ENCODE measurements around the gene KIRREL3. TPM values are rescaled to one million over a fixed set of nuclear protein-coding genes. Genes with fewer than 3 reads are reported as not detected.

The KIRREL3 gene
- polyA plus RNA-seq, 2 of the 4 experiments (the other 2 are of a cell fraction), result 3.0 to 11.0 TPM

DNA sequence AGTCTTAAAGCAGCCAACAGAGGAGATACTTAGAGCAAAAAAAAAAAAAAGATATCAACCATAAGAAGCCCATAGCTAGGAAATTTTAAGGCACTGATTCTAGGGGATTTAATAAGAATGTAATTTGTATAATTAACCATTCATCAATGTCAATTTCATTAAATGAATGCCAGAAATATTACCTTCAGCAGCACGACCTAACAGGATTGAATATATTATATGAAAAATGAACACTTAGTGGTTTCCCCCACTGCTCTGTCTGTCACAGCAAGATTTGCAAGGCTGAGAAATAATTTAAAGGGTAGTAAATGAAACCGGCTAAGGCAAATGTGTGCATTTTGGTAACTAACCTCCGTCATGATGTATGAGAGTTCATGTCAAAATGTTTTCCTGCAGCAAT, 319.9 kb downstream of the KIRREL3 start:
- 73% methylated on average over 3 of the region's 3 CpGs for WGBS (ENCODE audit: missing lambda C conversion rate)
- ATAC-seq (no peak), DNase-seq (ENCODE audit: low read depth in 1 of 2, low spot score in 1 of 2) (no peak), FAIRE-seq (no peak)
- ChIA-PET POLR2A (no interaction called here), CTCF (no interaction called here)
- no peak overlapping the region for H3K27ac ChIP-seq
- H3K4me2 ChIP-seq, result no peak overlapping the region
- no peaks in the 10 kb centered on the region for H3K9me3 ChIP-seq
- no peak overlapping the region for H3K4me3 ChIP-seq
- TF ChIP-seq CBX8 (IDR thresholded peaks at IDR 0.05), result no peak
- no peak for TF ChIP-seq RCOR1 (IDR thresholded peaks at IDR 0.05; ENCODE audit: low read depth, low read length)
- no peak for TF ChIP-seq POLR2A (IDR thresholded peaks at IDR 0.05; ENCODE audit: low read length)
- TF ChIP-seq FOSL2 (IDR thresholded peaks at IDR 0.05), result no peak
- TF ChIP-seq FOSL2 (CRISPR knock-in tag; IDR thresholded peaks at IDR 0.05), result no peak
- TF ChIP-seq RFX5 (IDR thresholded peaks at IDR 0.05), result no peak
- TF ChIP-seq RAD21 (conservative IDR thresholded peaks at IDR 0.05 in 1 of 2, IDR thresholded peaks at IDR 0.05 in 1 of 2), result no peak
- TF ChIP-seq, protein P1, sequence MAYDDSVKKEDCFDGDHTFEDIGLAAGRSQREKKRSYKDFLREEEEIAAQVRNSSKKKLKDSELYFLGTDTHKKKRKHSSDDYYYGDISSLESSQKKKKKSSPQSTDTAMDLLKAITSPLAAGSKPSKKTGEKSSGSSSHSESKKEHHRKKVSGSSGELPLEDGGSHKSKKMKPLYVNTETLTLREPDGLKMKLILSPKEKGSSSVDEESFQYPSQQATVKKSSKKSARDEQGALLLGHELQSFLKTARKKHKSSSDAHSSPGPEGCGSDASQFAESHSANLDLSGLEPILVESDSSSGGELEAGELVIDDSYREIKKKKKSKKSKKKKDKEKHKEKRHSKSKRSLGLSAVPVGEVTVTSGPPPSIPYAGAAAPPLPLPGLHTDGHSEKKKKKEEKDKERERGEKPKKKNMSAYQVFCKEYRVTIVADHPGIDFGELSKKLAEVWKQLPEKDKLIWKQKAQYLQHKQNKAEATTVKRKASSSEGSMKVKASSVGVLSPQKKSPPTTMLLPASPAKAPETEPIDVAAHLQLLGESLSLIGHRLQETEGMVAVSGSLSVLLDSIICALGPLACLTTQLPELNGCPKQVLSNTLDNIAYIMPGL (CRISPR knock-in tag; IDR thresholded peaks at IDR 0.05; ENCODE audit: borderline replicate concordance), result no peak
- no peak for TF ChIP-seq RARB (CRISPR knock-in tag; IDR thresholded peaks at IDR 0.05)
- TF ChIP-seq ZSCAN20 (CRISPR knock-in tag; IDR thresholded peaks at IDR 0.05), result no peak
- H3K4me1 ChIP-seq, result no peaks in the 10 kb centered on the region

DNA sequence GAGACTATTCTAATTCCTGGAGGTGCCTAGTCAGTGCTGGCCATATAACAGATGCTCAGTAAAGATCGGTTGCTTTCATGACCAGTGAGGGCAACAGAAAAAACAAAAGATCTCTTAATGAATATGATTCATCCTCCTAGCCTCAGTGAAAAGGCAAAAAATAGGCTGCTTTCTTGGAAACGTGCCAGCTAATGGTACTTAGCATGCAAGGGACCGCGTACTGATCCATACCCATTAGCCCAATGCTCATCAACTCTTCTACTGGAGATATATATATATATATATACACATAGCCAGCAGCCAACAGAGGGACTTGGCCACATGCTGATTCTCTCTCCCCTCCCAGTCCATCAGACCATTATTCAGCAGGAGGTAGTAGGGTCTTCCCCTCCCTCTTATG, 320.4 kb downstream of the KIRREL3 start:
- WGBS (ENCODE audit: missing lambda C conversion rate), result 74% methylated on average over 4 of the region's 4 CpGs
- Histone ChIP-seq H3K9me3 (no peaks in the 10 kb centered on the region), H3K4me3 (no peak overlapping the region), H3K4me1 (no peaks in the 10 kb centered on the region), H3K4me2 (no peak overlapping the region), H3K27ac (no peak overlapping the region)
- DNase-seq (ENCODE audit: low read depth in 1 of 2, low spot score in 1 of 2) (no peak), ATAC-seq (no peak), FAIRE-seq (no peak)
- TF ChIP-seq HOXB13 (CRISPR knock-in tag; IDR thresholded peaks at IDR 0.05; ENCODE audit: low read depth) (no peak), EP300 (IDR thresholded peaks at IDR 0.05) (no peak), SMC3 (IDR thresholded peaks at IDR 0.05) (no peak), ZNF302 (CRISPR knock-in tag; IDR thresholded peaks at IDR 0.05) (no peak), FOSL2 (IDR thresholded peaks at IDR 0.05) (no peak), FOSL2 (CRISPR knock-in tag; IDR thresholded peaks at IDR 0.05) (no peak), NR3C1 (IDR thresholded peaks at IDR 0.05) (no peak), FOXS1 (CRISPR knock-in tag; IDR thresholded peaks at IDR 0.05) (no peak), ESRRA (IDR thresholded peaks at IDR 0.05; ENCODE audit: borderline replicate concordance, low read length) (no peak), TFCP2L1 (CRISPR knock-in tag; IDR thresholded peaks at IDR 0.05) (no peak)
- TF ChIP-seq, protein P2, sequence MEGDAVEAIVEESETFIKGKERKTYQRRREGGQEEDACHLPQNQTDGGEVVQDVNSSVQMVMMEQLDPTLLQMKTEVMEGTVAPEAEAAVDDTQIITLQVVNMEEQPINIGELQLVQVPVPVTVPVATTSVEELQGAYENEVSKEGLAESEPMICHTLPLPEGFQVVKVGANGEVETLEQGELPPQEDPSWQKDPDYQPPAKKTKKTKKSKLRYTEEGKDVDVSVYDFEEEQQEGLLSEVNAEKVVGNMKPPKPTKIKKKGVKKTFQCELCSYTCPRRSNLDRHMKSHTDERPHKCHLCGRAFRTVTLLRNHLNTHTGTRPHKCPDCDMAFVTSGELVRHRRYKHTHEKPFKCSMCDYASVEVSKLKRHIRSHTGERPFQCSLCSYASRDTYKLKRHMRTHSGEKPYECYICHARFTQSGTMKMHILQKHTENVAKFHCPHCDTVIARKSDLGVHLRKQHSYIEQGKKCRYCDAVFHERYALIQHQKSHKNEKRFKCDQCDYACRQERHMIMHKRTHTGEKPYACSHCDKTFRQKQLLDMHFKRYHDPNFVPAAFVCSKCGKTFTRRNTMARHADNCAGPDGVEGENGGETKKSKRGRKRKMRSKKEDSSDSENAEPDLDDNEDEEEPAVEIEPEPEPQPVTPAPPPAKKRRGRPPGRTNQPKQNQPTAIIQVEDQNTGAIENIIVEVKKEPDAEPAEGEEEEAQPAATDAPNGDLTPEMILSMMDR (IDR thresholded peaks at IDR 0.05), result no peak
- TF ChIP-seq, protein P3, sequence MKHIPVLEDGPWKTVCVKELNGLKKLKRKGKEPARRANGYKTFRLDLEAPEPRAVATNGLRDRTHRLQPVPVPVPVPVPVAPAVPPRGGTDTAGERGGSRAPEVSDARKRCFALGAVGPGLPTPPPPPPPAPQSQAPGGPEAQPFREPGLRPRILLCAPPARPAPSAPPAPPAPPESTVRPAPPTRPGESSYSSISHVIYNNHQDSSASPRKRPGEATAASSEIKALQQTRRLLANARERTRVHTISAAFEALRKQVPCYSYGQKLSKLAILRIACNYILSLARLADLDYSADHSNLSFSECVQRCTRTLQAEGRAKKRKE (CRISPR knock-in tag; IDR thresholded peaks at IDR 0.05; ENCODE audit: low read depth), result no peak
- TF ChIP-seq, protein P4, sequence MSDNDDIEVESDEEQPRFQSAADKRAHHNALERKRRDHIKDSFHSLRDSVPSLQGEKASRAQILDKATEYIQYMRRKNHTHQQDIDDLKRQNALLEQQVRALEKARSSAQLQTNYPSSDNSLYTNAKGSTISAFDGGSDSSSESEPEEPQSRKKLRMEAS (IDR thresholded peaks at IDR 0.05), result no peak
- TF ChIP-seq, protein P5, sequence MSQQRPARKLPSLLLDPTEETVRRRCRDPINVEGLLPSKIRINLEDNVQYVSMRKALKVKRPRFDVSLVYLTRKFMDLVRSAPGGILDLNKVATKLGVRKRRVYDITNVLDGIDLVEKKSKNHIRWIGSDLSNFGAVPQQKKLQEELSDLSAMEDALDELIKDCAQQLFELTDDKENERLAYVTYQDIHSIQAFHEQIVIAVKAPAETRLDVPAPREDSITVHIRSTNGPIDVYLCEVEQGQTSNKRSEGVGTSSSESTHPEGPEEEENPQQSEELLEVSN (IDR thresholded peaks at IDR 0.05; ENCODE audit: borderline replicate concordance, low read depth), result no peak
- CTCF ChIA-PET, result no interaction called here
- POLR2A ChIA-PET, result no interaction called here

Measured in A549 (cell line).